MM.1S (cell line): ENCODE data around the gene C16orf82.

Source experiments
- CTCF ChIP-seq: fragments of 300-600 bp; sonication (generic); IDR thresholded peaks from 2 replicates; pipeline ENCODE4 v1.5.1; 2016; ENCODE audit warnings: antibody characterized with exemption, low read length, mixed read lengths
- EZH2 ChIP-seq: fragments of 300-600 bp; sonication (generic); optimal IDR thresholded peaks from 2 replicates; pipeline ENCODE3; 2017; ENCODE audit warnings: low read depth, mild to moderate bottlenecking, antibody characterized with exemption, low read length, mixed read lengths
- EZH2phosphoT487 ChIP-seq: fragments of 300-600 bp; sonication (generic); IDR thresholded peaks from 2 replicates; pipeline ENCODE4 v1.6.1; 2018; ENCODE audit warnings: antibody characterized with exemption, low read length

GRCh38 chr16:27025581-27025980, 41.1 kb upstream of the C16orf82 start:
- TF ChIP-seq CTCF, result no peak
- no peak for TF ChIP-seq EZH2phosphoT487
- no peak for TF ChIP-seq EZH2
